Liver (tissue), 3 donors: ENCODE data around the gene SLC44A1.
"Not testable (repeated sequence)": the region's sequence is repeated elsewhere in the genome, so short reads cannot be mapped to it uniquely, and the experiment has no call there.

Experiments used
- ATF3 ChIP-seq: IDR thresholded peaks from 2 replicates; pipeline ENCODE4 v1.6.1; 2016; ENCODE audit warnings: antibody characterized with exemption
- CTCF ChIP-seq: fragments of 150-350 bp; IDR thresholded peaks from 2 replicates; pipeline ENCODE4 v1.5.1; 2017; ENCODE audit warnings: improper control_type of control experiment, low read depth, low read length; ENCODE audit not compliant: missing input control
- EGR1 ChIP-seq, 2 donors: IDR thresholded peaks; 2 replicates each; pipeline ENCODE4 v1.6.1; 2016 to 2018; ENCODE audit warnings: antibody characterized with exemption in 2 of 2, low read depth in 2 of 2
- FOXA1 ChIP-seq: IDR thresholded peaks from 2 replicates; pipeline ENCODE4 v1.6.1; 2016; ENCODE audit warnings: antibody characterized with exemption
- HNF4G ChIP-seq: IDR thresholded peaks from 2 replicates; pipeline ENCODE4 v1.6.1; 2016; ENCODE audit warnings: antibody characterized with exemption
- MAX ChIP-seq: IDR thresholded peaks from 2 replicates; pipeline ENCODE4 v1.6.1; 2016; ENCODE audit warnings: antibody characterized with exemption
- RAD21 ChIP-seq, 2 donors: IDR thresholded peaks; 2 replicates each; pipeline ENCODE4 v1.6.1; 2016; ENCODE audit warnings: antibody characterized with exemption in 2 of 2, mild to moderate bottlenecking in 2 of 2
- TAF1 ChIP-seq: conservative IDR thresholded peaks from 2 replicates; pipeline ENCODE4 v1.6.1; 2016; ENCODE audit warnings: antibody characterized with exemption, mild to moderate bottlenecking
- ZBTB33 ChIP-seq: IDR thresholded peaks from 2 replicates; pipeline ENCODE4 v1.6.1; 2016; ENCODE audit warnings: antibody characterized with exemption
- TF ChIP-seq, protein P1 (sequence below): IDR thresholded peaks from 2 replicates; pipeline ENCODE4 v1.6.1; 2016; ENCODE audit warnings: antibody characterized with exemption, mild to moderate bottlenecking
- donor health status: healthy.
- donor health status: healthy.

GRCh38 chr9:105256569-105256968, 12.1 kb downstream of the SLC44A1 start:
- not testable (repeated sequence) for TF ChIP-seq EGR1 (IDR thresholded peaks at IDR 0.05; ENCODE audit: low read depth in 2 of 2); CTCF; FOXA1; ATF3; TAF1; MAX; RAD21 (IDR thresholded peaks at IDR 0.05); HNF4G; ZBTB33
- TF ChIP-seq, protein P1, sequence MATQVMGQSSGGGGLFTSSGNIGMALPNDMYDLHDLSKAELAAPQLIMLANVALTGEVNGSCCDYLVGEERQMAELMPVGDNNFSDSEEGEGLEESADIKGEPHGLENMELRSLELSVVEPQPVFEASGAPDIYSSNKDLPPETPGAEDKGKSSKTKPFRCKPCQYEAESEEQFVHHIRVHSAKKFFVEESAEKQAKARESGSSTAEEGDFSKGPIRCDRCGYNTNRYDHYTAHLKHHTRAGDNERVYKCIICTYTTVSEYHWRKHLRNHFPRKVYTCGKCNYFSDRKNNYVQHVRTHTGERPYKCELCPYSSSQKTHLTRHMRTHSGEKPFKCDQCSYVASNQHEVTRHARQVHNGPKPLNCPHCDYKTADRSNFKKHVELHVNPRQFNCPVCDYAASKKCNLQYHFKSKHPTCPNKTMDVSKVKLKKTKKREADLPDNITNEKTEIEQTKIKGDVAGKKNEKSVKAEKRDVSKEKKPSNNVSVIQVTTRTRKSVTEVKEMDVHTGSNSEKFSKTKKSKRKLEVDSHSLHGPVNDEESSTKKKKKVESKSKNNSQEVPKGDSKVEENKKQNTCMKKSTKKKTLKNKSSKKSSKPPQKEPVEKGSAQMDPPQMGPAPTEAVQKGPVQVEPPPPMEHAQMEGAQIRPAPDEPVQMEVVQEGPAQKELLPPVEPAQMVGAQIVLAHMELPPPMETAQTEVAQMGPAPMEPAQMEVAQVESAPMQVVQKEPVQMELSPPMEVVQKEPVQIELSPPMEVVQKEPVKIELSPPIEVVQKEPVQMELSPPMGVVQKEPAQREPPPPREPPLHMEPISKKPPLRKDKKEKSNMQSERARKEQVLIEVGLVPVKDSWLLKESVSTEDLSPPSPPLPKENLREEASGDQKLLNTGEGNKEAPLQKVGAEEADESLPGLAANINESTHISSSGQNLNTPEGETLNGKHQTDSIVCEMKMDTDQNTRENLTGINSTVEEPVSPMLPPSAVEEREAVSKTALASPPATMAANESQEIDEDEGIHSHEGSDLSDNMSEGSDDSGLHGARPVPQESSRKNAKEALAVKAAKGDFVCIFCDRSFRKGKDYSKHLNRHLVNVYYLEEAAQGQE: not testable (repeated sequence)
